MCF 10A (cell line): ENCODE results near the gene RAD51B. TPM values are rescaled to one million over a fixed set of nuclear protein-coding genes. Genes with fewer than 3 reads are reported as not detected.

Experiments
- BruUV-seq: library from RNA; stranded (reverse); fragments of 400-500 nt; replicated peaks from 2 replicates; lab custom pipeline; 2021; lab: Mats Ljungman, UMichigan
- CTCF ChIA-PET: fragments of 300-600 bp; sonication (Branson Sonifier 250); formaldehyde crosslinking; extraction: SDS; loops from one replicate; lab custom pipeline; 2021; ENCODE audit warnings: antibody characterized with exemption, inconsistent platforms; lab: Yijun Ruan, JAX
- POLR2A ChIA-PET: fragments of 300-600, 350-650 bp; sonication (Branson Sonifier 250); formaldehyde crosslinking; extraction: SDS; loops from one replicate; lab custom pipeline; 2020; ENCODE audit warnings: antibody characterized with exemption, inconsistent platforms; lab: Yijun Ruan, JAX
- DNase-seq: peaks from one replicate; pipeline ENCODE4 v3.0.0-alpha.2; 2018; ENCODE audit not compliant: unreplicated experiment
- H3K27ac Mint-ChIP-seq: one replicate; pipeline ENCODE4 v1.8.0; 2022; ENCODE audit warnings: mild to moderate bottlenecking, low read depth, mixed read lengths; ENCODE audit not compliant: unreplicated experiment
- H3K27me3 Mint-ChIP-seq: one replicate; pipeline ENCODE4 v1.8.0; 2022; ENCODE audit warnings: mixed read lengths; ENCODE audit not compliant: insufficient read depth, unreplicated experiment
- H3K36me3 Mint-ChIP-seq: one replicate; pipeline ENCODE4 v1.8.0; 2022; ENCODE audit warnings: mild to moderate bottlenecking, moderate library complexity, mixed read lengths; ENCODE audit not compliant: insufficient read depth, unreplicated experiment
- H3K4me1 Mint-ChIP-seq: one replicate; pipeline ENCODE4 v1.8.0; 2022; ENCODE audit warnings: mixed read lengths; ENCODE audit not compliant: insufficient read depth, unreplicated experiment
- H3K4me3 Mint-ChIP-seq: one replicate; pipeline ENCODE4 v1.8.0; 2022; ENCODE audit warnings: mild to moderate bottlenecking, moderate library complexity, mixed read lengths; ENCODE audit not compliant: unreplicated experiment
- H3K9me3 Mint-ChIP-seq: one replicate; pipeline ENCODE4 v1.8.0; 2022; ENCODE audit warnings: mixed read lengths; ENCODE audit not compliant: unreplicated experiment
- CTCF ChIP-seq: fragments of 200-600 bp; IDR thresholded peaks from one replicate; pipeline ENCODE4 v1.8.0; 2022; ENCODE audit warnings: antibody characterized with exemption, mild to moderate bottlenecking; ENCODE audit not compliant: unreplicated experiment
- intact Hi-C: fragments of 100-400 bp; cut with micrococcal nuclease; formaldehyde crosslinking; loops from 2 replicates; pipeline ENCODE4 v1.14.1; 2022
- total RNA-seq: library from RNA; stranded (reverse); gene quantifications from 2 replicates; pipeline ENCODE4 v1.2.3, GENCODE V29; 2022

The RAD51B gene
- total RNA-seq, 1 experiment from 2014 or later = 14.6 TPM

DNA sequence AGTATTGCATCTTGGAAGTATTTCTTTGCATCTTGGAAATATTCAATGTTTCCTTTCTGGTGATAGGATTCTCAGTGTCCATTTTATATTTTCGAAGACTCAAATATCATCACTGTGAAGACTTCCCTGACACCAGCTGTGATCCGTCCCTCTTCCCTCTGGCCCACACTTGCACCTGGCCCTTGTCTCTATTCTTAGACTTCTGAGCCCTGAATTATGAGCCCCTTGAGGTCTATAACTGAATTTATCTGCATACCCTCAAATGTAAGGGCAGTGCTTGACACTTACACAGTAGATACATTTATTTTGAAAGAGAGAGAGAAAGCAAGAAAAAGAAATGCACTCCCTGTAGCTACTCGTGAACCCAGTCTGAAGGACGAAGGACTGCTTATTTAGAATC is 596.6 kb downstream of the RAD51B start:
- CTCF ChIA-PET = interaction anchor here (0.5 kb wide), 1 partner anchor 168 kb away, joined by 3 read pairs; no protein-coding TSS in a partner anchor
- Mint-ChIP-seq H3K4me1 (no peaks in the 10 kb centered on the region), H3K9me3 (no peaks in the 10 kb centered on the region), H3K27ac (no peak overlapping the region), H3K27me3 (no peaks in the 10 kb centered on the region), H3K36me3 (peaks cover 7% of the 10 kb centered on the region), H3K4me3 (no peak overlapping the region)
- intact Hi-C loops = no loop called here
- no TSS peak for BruUV-seq
- no peak for TF ChIP-seq CTCF
- no peak for DNase-seq
- POLR2A ChIA-PET = interaction anchor here (1.1 kb wide), 1 partner anchor 43 kb away, joined by 6 read pairs; no protein-coding TSS in a partner anchor

DNA sequence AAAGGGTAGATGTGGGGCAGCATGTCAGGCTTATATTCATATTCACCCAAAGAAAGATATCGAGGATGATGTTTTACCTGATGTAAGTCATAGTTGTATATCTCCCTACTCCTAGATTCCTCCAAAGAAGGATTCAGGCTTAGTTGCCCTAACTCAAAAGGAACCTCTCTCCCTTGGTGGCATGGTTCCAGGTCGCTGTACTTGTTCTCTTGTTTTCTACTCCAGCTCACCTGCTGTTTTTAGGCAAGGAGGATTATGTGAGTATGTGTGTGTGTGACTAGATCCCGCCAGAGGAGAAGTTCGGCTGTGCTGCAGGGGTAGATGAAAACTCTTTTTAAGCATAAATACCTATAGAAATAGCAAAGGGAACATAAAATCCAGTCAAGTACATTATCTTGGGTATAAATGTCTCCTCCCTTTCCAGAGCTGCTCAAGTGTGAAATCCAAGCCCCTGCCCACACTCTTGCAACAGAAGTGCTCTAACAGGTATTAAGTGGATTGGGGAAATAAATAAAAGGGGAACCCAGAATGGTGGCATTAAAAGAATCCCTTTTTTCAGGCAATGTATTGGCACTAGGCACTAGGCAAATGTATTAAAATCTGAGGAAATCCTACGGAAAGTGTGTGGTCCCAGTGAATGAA is 597.6 kb downstream of the RAD51B start:
- TF ChIP-seq CTCF = no peak
- Mint-ChIP-seq H3K9me3 (no peaks in the 10 kb centered on the region), H3K4me3 (no peak overlapping the region), H3K36me3 (peaks cover 7% of the 10 kb centered on the region), H3K4me1 (no peaks in the 10 kb centered on the region), H3K27me3 (no peaks in the 10 kb centered on the region), H3K27ac (no peak overlapping the region)
- no peak for DNase-seq
- BruUV-seq = no TSS peak
- ChIA-PET POLR2A (interaction anchor here (1.1 to 1.5 kb wide), 2 partner anchors 16 to 42 kb away, joined by 3 to 6 read pairs; no protein-coding TSS in a partner anchor), CTCF (interaction anchor here (0.5 to 0.7 kb wide), 2 partner anchors 9 to 169 kb away, joined by 3 read pairs; no protein-coding TSS in a partner anchor)
- intact Hi-C loops = no loop called here

DNA sequence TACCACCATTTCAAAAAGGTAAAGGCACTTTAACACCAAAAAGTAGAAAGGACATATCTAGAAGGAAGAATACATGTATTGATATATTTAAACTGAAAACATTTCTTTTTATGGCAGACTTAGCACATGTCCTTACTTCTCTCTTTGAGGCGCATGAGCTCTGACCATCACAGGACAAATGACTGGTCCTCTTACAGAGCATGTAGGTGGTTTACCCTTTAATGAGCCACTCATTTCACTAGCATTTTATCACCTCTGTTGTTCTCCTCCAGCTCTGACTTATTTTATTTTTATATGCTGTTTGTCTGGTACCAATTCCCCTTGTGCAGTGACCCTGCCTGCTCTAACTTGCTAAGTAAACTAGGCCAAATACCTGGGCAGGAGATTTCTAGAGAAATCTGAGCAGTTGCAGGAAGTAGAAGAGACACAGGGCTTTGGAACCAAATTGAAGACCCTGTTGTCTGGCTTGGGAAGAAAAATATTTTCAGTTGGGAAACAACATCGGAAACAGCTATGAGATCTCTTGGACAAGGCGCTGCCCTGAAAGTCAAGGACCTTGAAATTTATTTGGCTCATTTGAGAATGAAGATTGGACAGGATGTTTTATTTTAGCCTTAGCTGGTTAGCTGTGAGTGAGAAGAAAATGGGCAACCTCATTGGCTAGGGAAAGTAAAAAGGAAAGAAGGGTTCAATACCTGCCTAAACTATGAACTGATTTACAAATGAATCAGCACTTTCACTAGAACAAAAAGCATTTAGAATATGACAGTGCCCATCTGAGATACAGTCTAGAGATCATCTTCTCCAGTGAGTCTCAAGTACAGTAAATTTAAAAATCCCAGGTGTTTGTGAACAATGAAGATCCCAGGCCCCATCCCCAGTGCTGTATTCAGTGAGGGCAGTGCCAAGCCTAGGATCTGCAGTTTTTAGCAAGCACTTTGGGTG is 598.9 kb downstream of the RAD51B start:
- H3K4me1 Mint-ChIP-seq = no peaks in the 10 kb centered on the region
- H3K4me3 Mint-ChIP-seq = no peak overlapping the region
- TF ChIP-seq CTCF = no peak
- CTCF ChIA-PET = interaction anchor here (0.7 kb wide), 1 partner anchor 18 kb away, joined by 3 read pairs; no protein-coding TSS in a partner anchor
- POLR2A ChIA-PET = interaction anchor here (0.6 to 1.5 kb wide), 2 partner anchors 17 to 71 kb away, joined by 3 read pairs; no protein-coding TSS in a partner anchor
- no peaks in the 10 kb centered on the region for H3K27me3 Mint-ChIP-seq
- no peak overlapping the region for H3K27ac Mint-ChIP-seq
- intact Hi-C loops = no loop called here
- DNase-seq = no peak
- H3K9me3 Mint-ChIP-seq = no peaks in the 10 kb centered on the region
- H3K36me3 Mint-ChIP-seq = peaks cover 7% of the 10 kb centered on the region
- no TSS peak for BruUV-seq

DNA sequence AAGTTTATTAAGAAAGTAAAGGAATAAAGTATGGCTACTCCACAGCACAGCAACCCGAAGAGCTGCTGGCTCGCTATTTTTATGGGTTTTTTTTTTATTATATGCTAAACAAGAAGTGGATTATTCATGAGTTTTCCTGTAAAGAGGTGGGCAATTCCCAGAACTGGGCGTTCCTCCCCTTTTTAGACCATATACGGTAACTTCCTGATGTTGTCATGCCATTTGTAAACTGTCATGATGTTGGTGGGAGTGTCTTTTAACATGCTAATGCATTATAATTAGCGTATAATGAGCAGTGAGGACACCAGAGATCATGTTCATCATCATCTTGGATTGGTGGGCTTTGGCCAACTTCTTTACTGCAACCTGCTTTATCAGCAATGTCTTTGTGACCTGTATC is 600.8 kb downstream of the RAD51B start:
- POLR2A ChIA-PET = interaction anchor here (0.7 to 0.8 kb wide), 2 partner anchors 12 to 218 kb away, joined by 3 read pairs; no protein-coding TSS in a partner anchor
- H3K27ac Mint-ChIP-seq = no peak overlapping the region

More for the DNA sequence above, 600.8 kb downstream of the RAD51B start:
- no peaks in the 10 kb centered on the region for H3K4me1 Mint-ChIP-seq
- H3K9me3 Mint-ChIP-seq = no peaks in the 10 kb centered on the region
- CTCF ChIA-PET = interaction anchor here (0.6 kb wide), 1 partner anchor 23 kb away, joined by 3 read pairs; no protein-coding TSS in a partner anchor
- intact Hi-C loops = no loop called here
- TF ChIP-seq CTCF = no peak
- no peaks in the 10 kb centered on the region for H3K36me3 Mint-ChIP-seq
- BruUV-seq = no TSS peak
- no peak overlapping the region for H3K4me3 Mint-ChIP-seq
- DNase-seq = no peak
- no peaks in the 10 kb centered on the region for H3K27me3 Mint-ChIP-seq
